K562 (cell line): ENCODE data around the gene DOCK3. TPM values are rescaled to one million over a fixed set of nuclear protein-coding genes. Genes with fewer than 3 reads are reported as not detected.

Experiments used
- CAMTA2 ChIP-seq: fragments of 250-450 bp; sonication (Bioruptor Pico); conservative IDR thresholded peaks from 2 replicates; pipeline ENCODE4 v1.5.1; 2022
- ETV6 ChIP-seq, 3 experiments: fragments of 150-350 bp in 1 of 3; sonication (generic) in 1 of 3; formaldehyde crosslinking in 1 of 3; IDR thresholded peaks; 2 replicates each; pipeline versions ENCODE4 v1.6.1 to v1.8.0; 2014 to 2022; ENCODE audit warnings: borderline replicate concordance in 2 of 3, low read depth in 2 of 3, antibody characterized with exemption in 1 of 3, low read length in 1 of 3, mild to moderate bottlenecking in 1 of 3, missing genetic modification reagents in 1 of 3
- KLF6 ChIP-seq: fragments of 250-450 bp; sonication (Bioruptor Pico); IDR thresholded peaks from 2 replicates; pipeline ENCODE4 v1.4.0; 2020; ENCODE audit warnings: mild to moderate bottlenecking, moderate library complexity, borderline replicate concordance
- NCOR1 ChIP-seq: fragments of 450-650 bp; IDR thresholded peaks from 2 replicates; pipeline ENCODE4 v1.6.1; 2016; ENCODE audit warnings: mild to moderate bottlenecking, moderate library complexity
- PHF21A ChIP-seq: fragments of 450-650 bp; IDR thresholded peaks from 2 replicates; pipeline ENCODE4 v1.6.1; 2017; ENCODE audit warnings: low read depth, borderline replicate concordance
- POLR2AphosphoS2 ChIP-seq: IDR thresholded peaks from 2 replicates; pipeline ENCODE4 v1.6.1; 2012; ENCODE audit warnings: low read length, improper control_type of control experiment
- SMC3 ChIP-seq: conservative IDR thresholded peaks from 2 replicates; pipeline ENCODE4 v1.6.1; 2011; ENCODE audit warnings: low read depth, low read length, improper control_type of control experiment; ENCODE audit not compliant: insufficient read depth
- ZNF318 ChIP-seq, 2 experiments: fragments of 450-650 bp; IDR thresholded peaks; 2 replicates each; pipeline ENCODE4 v1.6.1; 2016; ENCODE audit warnings: mild to moderate bottlenecking in 2 of 2, borderline replicate concordance in 1 of 2, low read depth in 1 of 2, moderate library complexity in 1 of 2
- polyA plus RNA-seq, 8 experiments: library from polyadenylated mRNA; depleted of rRNA in 4 of 8; stranded (reverse) in 5 of 8; unstranded in 3 of 8; fragments of >200 nt; fragmentation: Nextera tagmentation in 2 of 8; fragmentation: Illumina TruSeq in 1 of 8; extraction: Ambion mirVana in 2 of 8; extraction: Trizol in 1 of 8; gene quantifications; 2 replicates each; pipeline versions ENCODE4 v1.2.1 to v1.2.3, GENCODE V29; 2011 to 2014; ENCODE audit warnings: inconsistent platforms in 1 of 8, missing spikeins in 1 of 8
- total RNA-seq, 7 experiments: library from RNA; depleted of rRNA in 6 of 7; stranded (reverse); fragments of >200 nt in 6 of 7; fragmentation: Illumina TruSeq in 2 of 7; extraction: Trizol in 2 of 7; gene quantifications; 2 replicates each; pipeline versions ENCODE4 v1.2.1 to v1.2.3, GENCODE V29; 2011 to 2021; ENCODE audit warnings: low replicate concordance in 1 of 7

The DOCK3 gene
- total and polyA plus RNA-seq, 9 of the 15 experiments (the other 6 are each of a cell fraction or from before 2014, with no cell fraction given) = under 0.01 to 0.03 (median 0.01) TPM; not detected in 4

- no peak for TF ChIP-seq ZNF318 (IDR thresholded peaks at IDR 0.05; ENCODE audit: borderline replicate concordance in 1 of 2, low read depth in 1 of 2)
- TF ChIP-seq POLR2AphosphoS2 = no peak
- TF ChIP-seq NCOR1 = no peak
- TF ChIP-seq SMC3 = no peak
- no peak for TF ChIP-seq ETV6 (IDR thresholded peaks at IDR 0.05; ENCODE audit: borderline replicate concordance in 1 of 2, low read depth in 2 of 2, low read length in 1 of 2)
- no peak for TF ChIP-seq ETV6 (CRISPR knock-in tag; IDR thresholded peaks at IDR 0.05; ENCODE audit: borderline replicate concordance)
- TF ChIP-seq CAMTA2 (CRISPR knock-in tag) = no peak
- TF ChIP-seq KLF6 (CRISPR knock-in tag) = no peak
- no peak for TF ChIP-seq PHF21A
- TF ChIP-seq, all 486 proteins: peak for 10
Observed at GRCh38 chr3:51390246-51391074, 715.7 kb downstream of the DOCK3 start (continued).
